SK-N-SH (cell line): ENCODE results near the gene IL4R. TPM values are rescaled to one million over a fixed set of nuclear protein-coding genes. Genes with fewer than 3 reads are reported as not detected.

Source experiments
- CTCF ChIA-PET: fragments of 300-600, 350-600 bp; formaldehyde crosslinking; extraction: SDS; loops from one replicate; lab custom pipeline; 2021; lab: Yijun Ruan, JAX
- POLR2A ChIA-PET: fragments of 350-600 bp; sonication (Branson Sonifier 250); formaldehyde crosslinking; extraction: SDS; loops from one replicate; lab custom pipeline; 2020; ENCODE audit warnings: antibody characterized with exemption, inconsistent platforms; lab: Yijun Ruan, JAX
- DNase-seq: peaks from one replicate; pipeline ENCODE4 v3.0.0; 2012
- H2AFZ ChIP-seq: fragments of 200-600 bp; sonication (generic); 2 replicates; pipeline ENCODE4 v1.8.1; 2016; ENCODE audit warnings: antibody characterized with exemption, mild to moderate bottlenecking, low read depth
- H3F3A ChIP-seq: fragments of 200-600 bp; sonication (generic); replicated peaks from 2 replicates; pipeline ENCODE3; 2016; ENCODE audit warnings: antibody characterized with exemption, mild to moderate bottlenecking; ENCODE audit not compliant: insufficient read depth
- H3K27ac ChIP-seq, 2 experiments: fragments of 200-500 bp in 1 of 2; fragments of 200-600 bp in 1 of 2; sonication (Bioruptor generic) in 1 of 2; sonication (generic), shearing (Covaris generic) in 1 of 2; 2 replicates each; pipeline versions ENCODE4 v1.5.1 to v1.6.1; 2014 to 2016; ENCODE audit warnings: low read depth in 2 of 2, inconsistent platforms in 1 of 2, low read length in 1 of 2, mild to moderate bottlenecking in 1 of 2, mixed read lengths in 1 of 2
- H3K27me3 ChIP-seq: fragments of 200-600 bp; sonication (generic), shearing (Covaris generic); 2 replicates; pipeline ENCODE4 v1.6.1; 2016; ENCODE audit warnings: mixed run types; ENCODE audit not compliant: insufficient read depth
- H3K36me3 ChIP-seq, 2 experiments: fragments of 200-500 bp in 1 of 2; fragments of 200-600 bp in 1 of 2; sonication (Bioruptor generic) in 1 of 2; sonication (generic) in 1 of 2; replicated peaks in 1 of 2; 2 replicates each; pipeline versions ENCODE3 to v1.5.1; 2014 to 2016; ENCODE audit warnings: low read length in 1 of 2, mild to moderate bottlenecking in 1 of 2; ENCODE audit not compliant: insufficient read depth in 2 of 2, control insufficient read depth in 1 of 2
- H3K4me1 ChIP-seq, 2 experiments: fragments of 200-500 bp in 1 of 2; fragments of 200-600 bp in 1 of 2; sonication (Bioruptor generic) in 1 of 2; sonication (generic), shearing (Covaris generic) in 1 of 2; 2 replicates each; pipeline versions ENCODE4 v1.5.1 to v1.6.1; 2014 to 2016; ENCODE audit warnings: low read depth in 1 of 2, low read length in 1 of 2, mixed run types in 1 of 2; ENCODE audit not compliant: insufficient read depth in 2 of 2, control insufficient read depth in 1 of 2
- H3K4me2 ChIP-seq: fragments of 200-600 bp; sonication (generic), shearing (Covaris generic); 2 replicates; pipeline ENCODE4 v1.6.1; 2017; ENCODE audit warnings: mixed run types
- H3K4me3 ChIP-seq, 2 experiments: fragments of 200-500 bp in 1 of 2; fragments of 200-600 bp in 1 of 2; sonication (Bioruptor generic) in 1 of 2; sonication (generic), shearing (Covaris generic) in 1 of 2; 2 replicates each; pipeline versions ENCODE4 v1.5.1 to v1.8.1; 2014 to 2016; ENCODE audit warnings: low read depth in 2 of 2, inconsistent platforms in 1 of 2, low read length in 1 of 2, mild to moderate bottlenecking in 1 of 2, mixed read lengths in 1 of 2, moderate library complexity in 1 of 2
- H3K79me2 ChIP-seq: fragments of 200-600 bp; sonication (generic); 2 replicates; pipeline ENCODE4 v1.8.1; 2017; ENCODE audit warnings: mild to moderate bottlenecking; ENCODE audit not compliant: insufficient read depth
- H3K9ac ChIP-seq: fragments of 200-600 bp; sonication (generic); 2 replicates; pipeline ENCODE4 v1.6.1; 2017; ENCODE audit warnings: mixed run types
- H3K9me2 ChIP-seq: fragments of 200-600 bp; sonication (generic); 2 replicates; pipeline ENCODE4 v1.6.1; 2017; ENCODE audit warnings: mixed run types
- H3K9me3 ChIP-seq: fragments of 200-600 bp; sonication (generic); 2 replicates; pipeline ENCODE4 v1.6.1; 2017; ENCODE audit warnings: mixed run types, mild to moderate bottlenecking, moderate library complexity
- H4K20me1 ChIP-seq: fragments of 200-600 bp; sonication (generic); 2 replicates; pipeline ENCODE4 v1.6.1; 2017; ENCODE audit warnings: mild to moderate bottlenecking, mixed run types; ENCODE audit not compliant: insufficient read depth
- CHD2 ChIP-seq: fragments of 150-350 bp; IDR thresholded peaks from 2 replicates; pipeline ENCODE4 v1.6.1; 2018; ENCODE audit warnings: low read length; ENCODE audit not compliant: partially characterized antibody
- ELF1 ChIP-seq: IDR thresholded peaks from 2 replicates; pipeline ENCODE4 v1.4.0; 2012
- EZH2phosphoT487 ChIP-seq: fragments of 200-600 bp; sonication (generic); IDR thresholded peaks from 2 replicates; pipeline ENCODE4 v1.6.1; 2017; ENCODE audit warnings: low read depth, mixed run types, mild to moderate bottlenecking, antibody characterized with exemption, moderate library complexity, borderline replicate concordance
- FOSL2 ChIP-seq: IDR thresholded peaks from 2 replicates; pipeline ENCODE4 v1.4.0; 2012; ENCODE audit warnings: low read depth, mild to moderate bottlenecking, moderate library complexity, borderline replicate concordance
- FOXM1 ChIP-seq: IDR thresholded peaks from 2 replicates; pipeline ENCODE4 v1.4.0; 2012; ENCODE audit warnings: low read depth, mild to moderate bottlenecking
- GATA2 ChIP-seq: sonication (generic); formaldehyde crosslinking; IDR thresholded peaks from 2 replicates; pipeline ENCODE4 v1.5.0; 2020; ENCODE audit warnings: mild to moderate bottlenecking, missing genetic modification reagents
- JUND ChIP-seq: IDR thresholded peaks from 2 replicates; pipeline ENCODE4 v1.4.0; 2012
- MEF2A ChIP-seq: IDR thresholded peaks from 2 replicates; pipeline ENCODE4 v1.4.0; 2012; ENCODE audit warnings: low read depth, borderline replicate concordance
- MXI1 ChIP-seq: IDR thresholded peaks from 2 replicates; pipeline ENCODE4 v1.6.1; 2012; ENCODE audit warnings: mild to moderate bottlenecking, low read depth, low read length, improper control_type of control experiment
- PBX3 ChIP-seq: IDR thresholded peaks from 2 replicates; pipeline ENCODE4; 2012
- POLR2AphosphoS5 ChIP-seq: IDR thresholded peaks from 2 replicates; pipeline ENCODE4 v1.6.1; 2012; ENCODE audit warnings: low read depth, low read length
- RFX5 ChIP-seq: IDR thresholded peaks from 2 replicates; pipeline ENCODE4 v1.6.1; 2012; ENCODE audit warnings: mild to moderate bottlenecking, improper control_type of control experiment, low read length
- SIN3A ChIP-seq: IDR thresholded peaks from 2 replicates; pipeline ENCODE4 v1.6.1; 2012; ENCODE audit warnings: low read depth, mild to moderate bottlenecking, low read length, moderate library complexity, borderline replicate concordance
- TEAD4 ChIP-seq: IDR thresholded peaks from 2 replicates; pipeline ENCODE4 v1.4.0; 2012; ENCODE audit warnings: mild to moderate bottlenecking, borderline replicate concordance; ENCODE audit not compliant: insufficient read depth
- USF1 ChIP-seq: IDR thresholded peaks from 2 replicates; pipeline ENCODE4 v1.4.0; 2012; ENCODE audit warnings: low read depth, borderline replicate concordance
- WGBS: methylation state at CpG from one replicate; pipeline ENCODE4 v1.1.6; 2017; ENCODE audit warnings: low lambda C conversion rate; 5-methylcytosine and 5-hydroxymethylcytosine counted together
- polyA plus RNA-seq, 3 experiments: library from polyadenylated mRNA; depleted of rRNA; stranded (reverse); fragments of >200 nt; gene quantifications; 2 replicates each; pipeline ENCODE4 v1.2.3, GENCODE V29; 2012
- TF ChIP-seq, protein P1 (sequence below): IDR thresholded peaks from 2 replicates; pipeline ENCODE4 v1.4.0; 2012; ENCODE audit warnings: low read depth

The IL4R gene
- polyA plus RNA-seq, 1 of the 3 experiments (the other 2 are of a cell fraction), result 16.1 TPM

GRCh38 chr16:27361987-27362386 lies 48.2 kb downstream of the IL4R start:
- no peaks in the 10 kb centered on the region for H4K20me1 ChIP-seq
- DNase-seq, result no peak
- no peaks in the 10 kb centered on the region for H3K27me3 ChIP-seq
- H3K4me3 ChIP-seq, result no peak overlapping the region
- no peak overlapping the region for H2AFZ ChIP-seq
- TF ChIP-seq ELF1, result no peak
- no peak for TF ChIP-seq SIN3A
- no peak for TF ChIP-seq TEAD4
- TF ChIP-seq GATA2 (CRISPR knock-in tag), result no peak
- no peak for TF ChIP-seq RFX5
- no peak for TF ChIP-seq EZH2phosphoT487
- no peak for TF ChIP-seq PBX3
- TF ChIP-seq MEF2A, result no peak
- H3K27ac ChIP-seq, result no peak overlapping the region
- no peak overlapping the region for H3K9ac ChIP-seq
- peaks cover 0 to 8% of the 10 kb centered on the region in 2 experiments for H3K36me3 ChIP-seq
- no peak overlapping the region for H3K4me2 ChIP-seq
- CTCF ChIA-PET, result interaction anchor here (1.1 kb wide), 1 partner anchor 127 kb away, joined by 3 read pairs; no protein-coding TSS in a partner anchor
- WGBS, result 67% methylated on average over 3 of the region's 3 CpGs
- no peaks in the 10 kb centered on the region for H3K79me2 ChIP-seq
- peaks cover 4% of the 10 kb centered on the region for H3F3A ChIP-seq
- H3K9me3 ChIP-seq, result no peaks in the 10 kb centered on the region
- POLR2A ChIA-PET, result no interaction called here
- H3K4me1 ChIP-seq, result no peaks in the 10 kb centered on the region
- H3K9me2 ChIP-seq, result no peaks in the 10 kb centered on the region

GRCh38 chr16:27362570-27363245 lies 48.9 kb downstream of the IL4R start:
- TF ChIP-seq MXI1 (no peak), CHD2 (no peak), FOXM1 (no peak), ELF1 (no peak), USF1 (no peak), JUND (no peak), FOSL2 (no peak), POLR2AphosphoS5 (no peak)
- TF ChIP-seq, protein P1, sequence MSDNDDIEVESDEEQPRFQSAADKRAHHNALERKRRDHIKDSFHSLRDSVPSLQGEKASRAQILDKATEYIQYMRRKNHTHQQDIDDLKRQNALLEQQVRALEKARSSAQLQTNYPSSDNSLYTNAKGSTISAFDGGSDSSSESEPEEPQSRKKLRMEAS, result no peak
- Histone ChIP-seq H3K9ac (no peak overlapping the region), H3K27me3 (no peaks in the 10 kb centered on the region), H3K4me1 (no peaks in the 10 kb centered on the region), H3F3A (peaks cover 4% of the 10 kb centered on the region), H3K4me2 (no peak overlapping the region), H3K36me3 (peaks cover 0 to 8% of the 10 kb centered on the region in 2 experiments), H3K79me2 (no peaks in the 10 kb centered on the region), H3K9me3 (no peaks in the 10 kb centered on the region), H3K4me3 (no peak overlapping the region), H2AFZ (no peak overlapping the region), H4K20me1 (no peaks in the 10 kb centered on the region), H3K27ac (no peak overlapping the region), H3K9me2 (no peaks in the 10 kb centered on the region)
- ChIA-PET CTCF (interaction anchor here (2.1 kb wide), 1 partner anchor 128 kb away, joined by 8 read pairs; no protein-coding TSS in a partner anchor), POLR2A (no interaction called here)
- WGBS, result 90% methylated on average over 7 of the region's 16 CpGs
- DNase-seq, result no peak
